Ishikawa (cell line): Measurements from ENCODE around the gene DACH1.

Source experiments
- CEBPB ChIP-seq: IDR thresholded peaks from 2 replicates; pipeline ENCODE4 v1.6.1; 2012
- EGR1 ChIP-seq: IDR thresholded peaks from 2 replicates; pipeline ENCODE4 v1.6.1; 2012
- EP300 ChIP-seq: IDR thresholded peaks from 2 replicates; pipeline ENCODE4 v1.6.1; 2012; ENCODE audit warnings: borderline replicate concordance
- FOXM1 ChIP-seq: IDR thresholded peaks from 2 replicates; pipeline ENCODE4 v1.6.1; 2012; ENCODE audit warnings: low read depth, borderline replicate concordance
- NFIC ChIP-seq: IDR thresholded peaks from 2 replicates; pipeline ENCODE4 v1.6.1; 2012
- TAF1 ChIP-seq: IDR thresholded peaks from 2 replicates; pipeline ENCODE4 v1.6.1; 2012; ENCODE audit warnings: low read depth, mild to moderate bottlenecking
- TCF12 ChIP-seq: IDR thresholded peaks from 2 replicates; pipeline ENCODE4 v1.6.1; 2012; ENCODE audit warnings: low read depth
- YY1 ChIP-seq: IDR thresholded peaks from 2 replicates; pipeline ENCODE4 v1.6.1; 2012; ENCODE audit warnings: low read depth
- TF ChIP-seq, protein P1 (sequence below): IDR thresholded peaks from 2 replicates; pipeline ENCODE4 v1.6.1; 2012; ENCODE audit warnings: low read depth, mild to moderate bottlenecking
- TF ChIP-seq, protein P2 (sequence below): IDR thresholded peaks from 2 replicates; pipeline ENCODE4 v1.6.1; 2012
- TF ChIP-seq, protein P3 (sequence below): IDR thresholded peaks from 2 replicates; pipeline ENCODE4 v1.6.1; 2012

DNA sequence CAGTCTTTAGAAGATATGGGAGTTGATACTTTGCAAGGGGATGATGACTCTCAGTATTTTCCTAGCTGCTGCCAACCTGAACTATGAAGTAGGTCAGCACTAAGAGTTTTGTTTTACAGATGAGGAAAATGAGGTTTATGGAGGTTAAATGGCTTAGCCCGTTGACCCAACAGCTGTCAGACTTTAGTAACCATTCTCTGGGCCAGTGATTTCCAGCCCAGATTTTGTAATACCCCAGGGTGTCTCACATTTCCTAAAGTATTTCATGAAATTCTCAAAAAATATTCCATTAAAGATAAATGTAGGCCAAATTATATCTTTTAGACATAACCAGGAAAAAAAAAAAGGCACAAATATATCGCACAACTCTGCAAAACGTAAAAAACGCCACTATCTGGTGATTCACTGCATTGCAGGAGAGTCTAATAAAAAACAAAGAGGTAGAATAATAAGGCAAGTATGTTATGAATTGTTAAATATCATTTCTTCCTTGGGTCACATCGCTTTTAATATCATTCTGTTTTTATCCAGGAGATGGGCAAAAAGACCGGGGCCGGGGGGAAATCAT lies 112.5 kb downstream of the DACH1 start:
- no peak for TF ChIP-seq NFIC
- TF ChIP-seq TAF1: no peak
- TF ChIP-seq, protein P1, sequence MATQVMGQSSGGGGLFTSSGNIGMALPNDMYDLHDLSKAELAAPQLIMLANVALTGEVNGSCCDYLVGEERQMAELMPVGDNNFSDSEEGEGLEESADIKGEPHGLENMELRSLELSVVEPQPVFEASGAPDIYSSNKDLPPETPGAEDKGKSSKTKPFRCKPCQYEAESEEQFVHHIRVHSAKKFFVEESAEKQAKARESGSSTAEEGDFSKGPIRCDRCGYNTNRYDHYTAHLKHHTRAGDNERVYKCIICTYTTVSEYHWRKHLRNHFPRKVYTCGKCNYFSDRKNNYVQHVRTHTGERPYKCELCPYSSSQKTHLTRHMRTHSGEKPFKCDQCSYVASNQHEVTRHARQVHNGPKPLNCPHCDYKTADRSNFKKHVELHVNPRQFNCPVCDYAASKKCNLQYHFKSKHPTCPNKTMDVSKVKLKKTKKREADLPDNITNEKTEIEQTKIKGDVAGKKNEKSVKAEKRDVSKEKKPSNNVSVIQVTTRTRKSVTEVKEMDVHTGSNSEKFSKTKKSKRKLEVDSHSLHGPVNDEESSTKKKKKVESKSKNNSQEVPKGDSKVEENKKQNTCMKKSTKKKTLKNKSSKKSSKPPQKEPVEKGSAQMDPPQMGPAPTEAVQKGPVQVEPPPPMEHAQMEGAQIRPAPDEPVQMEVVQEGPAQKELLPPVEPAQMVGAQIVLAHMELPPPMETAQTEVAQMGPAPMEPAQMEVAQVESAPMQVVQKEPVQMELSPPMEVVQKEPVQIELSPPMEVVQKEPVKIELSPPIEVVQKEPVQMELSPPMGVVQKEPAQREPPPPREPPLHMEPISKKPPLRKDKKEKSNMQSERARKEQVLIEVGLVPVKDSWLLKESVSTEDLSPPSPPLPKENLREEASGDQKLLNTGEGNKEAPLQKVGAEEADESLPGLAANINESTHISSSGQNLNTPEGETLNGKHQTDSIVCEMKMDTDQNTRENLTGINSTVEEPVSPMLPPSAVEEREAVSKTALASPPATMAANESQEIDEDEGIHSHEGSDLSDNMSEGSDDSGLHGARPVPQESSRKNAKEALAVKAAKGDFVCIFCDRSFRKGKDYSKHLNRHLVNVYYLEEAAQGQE: no peak
- TF ChIP-seq YY1: no peak
- TF ChIP-seq TCF12: no peak
- TF ChIP-seq CEBPB: no peak
- no peak for TF ChIP-seq EP300
- TF ChIP-seq, protein P2, sequence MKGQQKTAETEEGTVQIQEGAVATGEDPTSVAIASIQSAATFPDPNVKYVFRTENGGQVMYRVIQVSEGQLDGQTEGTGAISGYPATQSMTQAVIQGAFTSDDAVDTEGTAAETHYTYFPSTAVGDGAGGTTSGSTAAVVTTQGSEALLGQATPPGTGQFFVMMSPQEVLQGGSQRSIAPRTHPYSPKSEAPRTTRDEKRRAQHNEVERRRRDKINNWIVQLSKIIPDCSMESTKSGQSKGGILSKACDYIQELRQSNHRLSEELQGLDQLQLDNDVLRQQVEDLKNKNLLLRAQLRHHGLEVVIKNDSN: no peak
- no peak for TF ChIP-seq FOXM1
- TF ChIP-seq, protein P3, sequence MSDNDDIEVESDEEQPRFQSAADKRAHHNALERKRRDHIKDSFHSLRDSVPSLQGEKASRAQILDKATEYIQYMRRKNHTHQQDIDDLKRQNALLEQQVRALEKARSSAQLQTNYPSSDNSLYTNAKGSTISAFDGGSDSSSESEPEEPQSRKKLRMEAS: no peak
- no peak for TF ChIP-seq EGR1
